ENCODE data around the gene C5orf63. TPM values are rescaled to one million over a fixed set of nuclear protein-coding genes. Genes with fewer than 3 reads are reported as not detected.

Gene C5orf63
- total RNA-seq, 1 experiment from 2014 or later = 1.2 TPM

DNA sequence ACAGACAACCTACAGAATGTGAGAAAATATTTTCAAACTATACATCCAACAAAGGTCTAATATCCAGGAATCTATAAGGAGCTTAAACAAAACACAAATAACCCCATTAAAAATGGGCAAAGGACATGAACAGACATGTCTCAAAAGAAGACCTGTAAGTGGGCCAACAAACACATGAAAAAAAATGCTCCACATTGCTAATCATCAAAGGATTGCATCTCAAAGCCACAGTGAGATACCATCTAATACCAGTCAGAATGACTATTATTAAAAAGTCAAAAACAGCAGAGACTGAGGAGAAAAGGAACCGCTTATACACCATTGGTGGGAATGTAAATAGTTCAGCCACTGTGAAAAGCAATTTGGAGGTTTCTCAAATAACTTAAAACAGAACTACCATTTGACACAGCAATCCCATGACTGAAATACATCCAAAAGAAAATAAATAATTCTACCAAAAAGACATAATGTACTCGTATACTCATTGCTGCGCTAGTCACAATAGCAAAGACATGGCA, 39.1 kb upstream of the C5orf63 start:
- Histone ChIP-seq H3K79me2 (ENCODE audit: insufficient read depth, low read length) (no peaks in the 10 kb centered on the region), H2BK20ac (ENCODE audit: low read depth, low read length, poor library complexity, severe bottlenecking) (no peak overlapping the region), H2BK120ac (ENCODE audit: low read depth, low read length, poor library complexity, severe bottlenecking) (no peak overlapping the region), H2BK5ac (ENCODE audit: insufficient read length, low read length) (no peak overlapping the region), H4K5ac (ENCODE audit: insufficient read length, low read depth, low read length) (no peak overlapping the region), H3K23me2 (ENCODE audit: insufficient read length, low read depth, low read length, poor library complexity, severe bottlenecking) (no peaks in the 10 kb centered on the region), H3K4ac (ENCODE audit: low read depth, low read length) (no peak overlapping the region), H2AK5ac (ENCODE audit: insufficient read length, low read length) (no peak overlapping the region), H3K9me3 (ENCODE audit: control insufficient read depth, low read depth, low read length) (peaks cover 4% of the 10 kb centered on the region), H3K79me1 (ENCODE audit: insufficient read depth, low read depth, low read length, poor library complexity, severe bottlenecking) (no peaks in the 10 kb centered on the region), H3K14ac (ENCODE audit: insufficient read depth, low read length) (no peak overlapping the region), H3K27me3 (ENCODE audit: insufficient read depth, low read length) (no peaks in the 10 kb centered on the region), H2BK12ac (ENCODE audit: insufficient read length, low read depth, low read length) (no peak overlapping the region), H3K4me1 (ENCODE audit: insufficient read depth, low read length) (no peaks in the 10 kb centered on the region), H3K18ac (ENCODE audit: insufficient read length, low read depth, low read length) (no peak overlapping the region), H3K23ac (ENCODE audit: insufficient read length, low read depth, low read length) (no peak overlapping the region), H3K27ac (ENCODE audit: insufficient read length, low read depth, low read length) (no peak overlapping the region), H2BK15ac (ENCODE audit: low read depth, low read length) (no peak overlapping the region), H3K56ac (ENCODE audit: insufficient read length, low read depth, low read length) (no peak overlapping the region), H3K4me2 (ENCODE audit: insufficient read depth, insufficient read length, low read length) (no peak overlapping the region), H4K91ac (ENCODE audit: insufficient read length, low read depth, low read length) (no peak overlapping the region), H4K20me1 (ENCODE audit: control insufficient read depth, insufficient read depth, insufficient read length) (no peaks in the 10 kb centered on the region), H3K9ac (ENCODE audit: extremely low read depth, insufficient read length, low read length) (no peak overlapping the region), H4K8ac (replicated peaks; ENCODE audit: insufficient read length, low read depth, low read length) (no peak overlapping the region), H3T11ph (ENCODE audit: low read length) (no peak overlapping the region), H2AFZ (ENCODE audit: low read length) (no peak overlapping the region)
- H3K9me3 Mint-ChIP-seq = peaks cover 39 to 43% of the 10 kb centered on the region in 2 experiments
- no peak overlapping the region for H3K4me3 Mint-ChIP-seq
- H3K36me3 Mint-ChIP-seq (ENCODE audit: insufficient read depth in 1 of 3, low read depth in 3 of 3) = peaks cover 14 to 41% (median 30%) of the 10 kb centered on the region in 3 experiments
- H3K27ac Mint-ChIP-seq = no peak overlapping the region
- WGBS (ENCODE audit: extremely low coverage, insufficient read length, low lambda C conversion rate) = no CpG with 5 or more reads among the region's 3 CpGs
- H3K27me3 Mint-ChIP-seq (ENCODE audit: low read depth) = peaks cover 4% of the 10 kb centered on the region
- H3K4me1 Mint-ChIP-seq = peaks cover 5 to 6% of the 10 kb centered on the region in 2 experiments
- no peak for TF ChIP-seq CTCF (conservative IDR thresholded peaks at IDR 0.05)
- no peak for DNase-seq

All from H9 (cell line).